Tracheal epithelial cell (primary cell): Measurements from ENCODE around the gene TMEM214. TPM values are rescaled to one million over a fixed set of nuclear protein-coding genes. Genes with fewer than 3 reads are reported as not detected.

Experiments used
- total RNA-seq: library from RNA; depleted of rRNA; stranded (reverse); fragments of >200 nt; gene quantifications from 2 replicates; pipeline ENCODE4 v1.2.1, GENCODE V29; 2014

TMEM214 gene, protein sequence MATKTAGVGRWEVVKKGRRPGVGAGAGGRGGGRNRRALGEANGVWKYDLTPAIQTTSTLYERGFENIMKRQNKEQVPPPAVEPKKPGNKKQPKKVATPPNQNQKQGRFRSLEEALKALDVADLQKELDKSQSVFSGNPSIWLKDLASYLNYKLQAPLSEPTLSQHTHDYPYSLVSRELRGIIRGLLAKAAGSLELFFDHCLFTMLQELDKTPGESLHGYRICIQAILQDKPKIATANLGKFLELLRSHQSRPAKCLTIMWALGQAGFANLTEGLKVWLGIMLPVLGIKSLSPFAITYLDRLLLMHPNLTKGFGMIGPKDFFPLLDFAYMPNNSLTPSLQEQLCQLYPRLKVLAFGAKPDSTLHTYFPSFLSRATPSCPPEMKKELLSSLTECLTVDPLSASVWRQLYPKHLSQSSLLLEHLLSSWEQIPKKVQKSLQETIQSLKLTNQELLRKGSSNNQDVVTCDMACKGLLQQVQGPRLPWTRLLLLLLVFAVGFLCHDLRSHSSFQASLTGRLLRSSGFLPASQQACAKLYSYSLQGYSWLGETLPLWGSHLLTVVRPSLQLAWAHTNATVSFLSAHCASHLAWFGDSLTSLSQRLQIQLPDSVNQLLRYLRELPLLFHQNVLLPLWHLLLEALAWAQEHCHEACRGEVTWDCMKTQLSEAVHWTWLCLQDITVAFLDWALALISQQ
- 7.9 and 15.4 TPM in 2 replicates for total RNA-seq

DNA sequence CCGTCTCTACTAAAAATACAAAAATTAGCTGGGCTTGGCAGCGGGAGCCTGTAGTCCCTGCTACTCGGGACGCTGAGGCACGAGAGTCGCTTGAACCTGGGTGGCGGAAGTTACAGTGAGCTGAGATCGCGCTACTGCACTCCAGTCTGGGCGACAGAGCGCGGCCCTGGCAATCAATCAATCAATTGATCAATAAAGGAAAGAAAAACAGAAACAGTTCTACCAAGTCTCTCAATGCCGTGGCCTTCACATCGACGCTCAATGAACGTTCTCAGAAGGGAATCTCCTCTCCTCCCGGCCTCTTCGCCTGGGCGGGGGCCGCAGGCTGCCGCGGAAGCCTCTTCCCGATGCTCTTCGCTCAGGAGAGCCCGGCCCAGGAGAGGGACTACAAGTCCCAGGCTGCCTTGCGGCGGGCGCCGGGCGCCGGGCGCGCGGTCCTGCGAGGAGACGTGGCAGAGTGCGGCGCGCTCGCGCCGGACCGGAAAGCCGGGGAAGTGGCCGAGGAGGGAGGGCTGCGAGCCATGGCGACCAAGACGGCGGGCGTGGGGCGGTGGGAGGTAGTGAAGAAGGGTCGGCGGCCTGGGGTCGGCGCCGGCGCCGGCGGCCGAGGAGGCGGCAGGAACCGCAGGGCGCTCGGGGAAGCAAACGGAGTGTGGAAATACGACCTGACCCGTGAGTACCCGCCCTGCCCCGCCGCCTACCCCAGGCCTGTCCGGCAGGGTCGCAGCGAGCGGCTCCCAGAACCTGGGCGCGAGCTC is at the start of gene TMEM214:
Gene TMEM214 (plus strand): TSS at position 471 of the 758 bp plus-strand sequence. CDS start 51 bp downstream, at position 522.

DNA sequence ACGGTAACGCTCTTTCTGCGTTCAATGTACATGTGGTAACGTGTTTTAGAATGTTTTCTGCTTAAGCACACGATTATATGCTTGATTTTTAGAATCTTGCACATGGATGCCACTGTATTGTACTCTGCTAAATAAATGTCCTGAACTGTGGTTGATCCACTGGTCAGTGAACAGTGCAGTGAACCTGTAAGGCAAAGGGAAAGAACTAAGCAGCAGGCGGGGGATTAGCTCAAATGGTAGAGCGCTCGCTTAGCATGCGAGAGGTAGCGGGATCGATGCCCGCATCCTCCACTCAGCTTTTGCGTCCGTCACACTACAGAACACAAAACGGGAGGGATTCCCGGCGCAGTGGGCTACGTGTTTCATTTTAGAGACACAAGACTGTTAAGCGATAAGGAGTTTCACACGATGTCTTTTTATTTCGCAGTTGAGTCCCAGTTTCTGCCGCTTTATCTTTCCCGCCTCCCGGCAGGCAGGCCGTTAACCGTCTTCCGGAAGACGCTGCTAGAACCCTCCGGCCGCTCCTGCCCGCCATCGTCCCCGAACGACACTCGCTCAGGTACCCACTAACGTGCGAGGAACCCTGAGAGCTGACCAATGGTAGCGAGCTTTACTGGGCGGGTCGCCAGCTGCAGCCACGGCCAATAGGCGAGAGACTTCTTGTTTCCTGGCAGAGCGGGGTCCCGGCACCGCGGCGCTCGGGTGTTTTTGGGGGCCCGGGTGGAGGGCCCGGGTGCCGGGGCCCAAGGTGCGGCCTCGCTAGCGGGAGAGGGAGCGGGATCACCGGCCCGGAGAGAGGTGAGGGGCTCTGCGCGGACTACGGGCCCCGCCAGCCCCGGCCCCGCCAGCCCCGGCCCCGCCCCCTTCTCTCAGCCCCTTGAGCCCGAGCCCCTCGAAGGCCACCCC is 18.5 kb downstream of the TMEM214 start, which contains the start of gene AGBL5:
Gene AGBL5 (plus strand): TSS at position 673 of the 906 bp plus-strand sequence. CDS start 1,291 bp downstream, outside the sequence.

DNA sequence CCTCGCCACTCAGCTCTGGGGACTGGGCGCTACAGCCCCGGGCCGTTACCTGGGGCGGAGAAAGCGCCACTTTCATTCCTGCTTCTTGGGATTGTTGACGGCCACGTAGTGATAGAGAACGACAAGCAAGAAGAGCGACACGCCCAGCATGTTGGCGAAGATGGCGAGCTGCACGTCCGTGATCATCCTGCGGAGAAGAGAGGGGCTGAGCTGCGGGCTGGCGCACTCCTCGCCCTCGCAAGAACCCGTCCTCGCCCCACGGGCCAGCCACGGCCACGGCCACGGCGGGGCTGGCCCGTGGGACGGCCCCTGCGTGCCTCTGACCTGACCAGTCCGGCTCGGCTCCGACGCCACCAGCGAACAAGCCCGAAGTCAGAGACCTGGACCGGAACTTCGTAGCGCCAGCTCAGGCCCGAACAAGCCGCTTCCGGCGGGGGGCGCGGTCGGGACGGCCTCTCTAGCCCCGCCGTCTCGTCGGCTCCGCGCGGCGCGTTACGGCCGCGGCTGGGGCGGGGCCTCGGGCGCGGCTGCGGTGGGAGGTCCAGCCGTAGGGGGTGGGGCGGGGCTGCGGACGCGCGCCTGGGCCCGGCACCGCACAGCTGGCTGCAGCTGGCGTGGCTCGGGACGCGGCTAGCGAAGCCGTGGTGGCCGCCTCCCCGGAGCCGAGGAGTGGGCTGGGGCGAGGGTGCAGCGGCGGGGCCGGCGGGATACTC is 38.7 kb downstream of the TMEM214 start, which contains the start of gene OST4:
Gene OST4 (minus strand): TSS at position 378 of the 713 bp plus-strand sequence.

DNA sequence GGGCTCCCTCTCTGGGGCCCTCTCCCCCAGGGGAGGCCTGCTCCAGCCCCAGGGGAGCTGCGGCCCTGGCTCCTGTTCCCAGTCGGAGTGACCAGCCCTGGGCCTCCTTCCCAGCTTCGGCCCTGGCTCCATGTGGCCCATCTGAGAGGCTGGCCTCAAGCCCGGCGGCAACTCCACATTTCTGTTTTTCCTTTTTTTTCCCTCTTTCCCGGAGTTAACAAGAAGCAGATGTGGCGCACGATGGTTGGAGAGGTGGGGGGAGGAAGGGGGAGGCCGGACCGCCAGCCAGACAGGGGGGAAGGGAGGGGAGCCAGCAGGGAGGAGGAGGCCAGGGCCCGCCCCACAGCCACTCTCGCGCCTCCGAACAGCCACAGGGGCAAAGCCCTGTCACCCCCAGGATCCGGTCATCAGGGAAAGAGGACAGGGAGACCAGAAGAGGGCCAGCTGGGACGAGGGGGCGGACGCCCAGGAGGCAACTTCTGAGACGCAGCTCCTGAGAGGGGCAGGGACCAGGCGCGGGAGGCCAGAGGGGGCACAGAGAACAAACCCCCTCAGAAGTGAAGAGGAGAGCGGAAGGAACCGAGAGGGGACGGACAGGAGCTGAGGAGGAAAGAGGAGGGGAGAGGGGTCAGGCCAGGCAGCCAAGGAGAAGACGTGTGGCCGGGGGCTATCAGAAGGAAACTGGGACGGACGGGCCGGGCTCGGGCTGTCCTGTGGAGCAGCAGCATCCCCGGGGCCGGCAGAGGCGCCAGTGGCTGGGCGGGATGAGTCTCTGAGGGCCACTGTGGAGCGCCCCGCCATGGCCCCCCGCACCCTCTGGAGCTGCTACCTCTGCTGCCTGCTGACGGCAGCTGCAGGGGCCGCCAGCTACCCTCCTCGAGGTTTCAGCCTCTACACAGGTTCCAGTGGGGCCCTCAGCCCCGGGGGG is 45.8 kb downstream of the TMEM214 start, which contains the start of gene EMILIN1:
Gene EMILIN1 (plus strand): TSS at position 349 of the 928 bp plus-strand sequence. CDS start 451 bp downstream, at position 800.

DNA sequence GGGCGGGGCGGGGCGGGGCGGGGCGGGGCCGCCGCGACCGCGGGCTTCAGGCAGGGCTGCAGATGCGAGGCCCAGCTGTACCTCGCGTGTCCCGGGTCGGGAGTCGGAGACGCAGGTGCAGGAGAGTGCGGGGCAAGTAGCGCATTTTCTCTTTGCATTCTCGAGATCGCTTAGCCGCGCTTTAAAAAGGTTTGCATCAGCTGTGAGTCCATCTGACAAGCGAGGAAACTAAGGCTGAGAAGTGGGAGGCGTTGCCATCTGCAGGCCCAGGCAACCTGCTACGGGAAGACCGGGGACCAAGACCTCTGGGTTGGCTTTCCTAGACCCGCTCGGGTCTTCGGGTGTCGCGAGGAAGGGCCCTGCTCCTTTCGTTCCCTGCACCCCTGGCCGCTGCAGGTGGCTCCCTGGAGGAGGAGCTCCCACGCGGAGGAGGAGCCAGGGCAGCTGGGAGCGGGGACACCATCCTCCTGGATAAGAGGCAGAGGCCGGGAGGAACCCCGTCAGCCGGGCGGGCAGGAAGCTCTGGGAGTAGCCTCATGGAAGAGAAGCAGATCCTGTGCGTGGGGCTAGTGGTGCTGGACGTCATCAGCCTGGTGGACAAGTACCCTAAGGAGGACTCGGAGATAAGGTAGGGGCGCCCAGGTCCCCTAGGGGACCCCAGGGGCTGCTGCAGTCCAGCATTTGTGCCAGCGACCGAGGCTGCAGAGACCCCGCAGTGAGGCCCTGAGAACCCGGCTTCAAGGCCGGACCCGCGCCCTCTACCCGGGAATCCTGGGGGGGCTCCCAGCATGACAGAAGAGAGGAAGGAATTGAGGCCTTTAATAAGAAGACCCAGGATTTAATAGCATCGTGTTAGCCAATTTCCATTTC is 54.2 kb downstream of the TMEM214 start, which contains the start of gene KHK:
Gene KHK (plus strand): TSS at position 49 of the 870 bp plus-strand sequence. CDS start 488 bp downstream, at position 537.

Other genes starting within 250 kb of the TMEM214 start
- 4.8 TPM in 1 of 2 replicates, not detected in the other for gene CENPA, start 246.9 kb upstream of the TMEM214 start, total RNA-seq
- not detected in 2 replicates for gene DPYSL5, start 184.8 kb upstream of the TMEM214 start, total RNA-seq
- 1.7 and 2.4 TPM in 2 replicates for gene MAPRE3, start 62.3 kb upstream of the TMEM214 start, total RNA-seq
- gene AGBL5, start 18.7 kb downstream of the TMEM214 start, total RNA-seq, result 13.6 and 18.6 TPM in 2 replicates
- 308 and 345 TPM in 2 replicates for gene OST4, start 38.7 kb downstream of the TMEM214 start, total RNA-seq
- gene EMILIN1, start 45.6 kb downstream of the TMEM214 start, total RNA-seq, result 0.21 and 0.24 TPM in 2 replicates
- 0.85 and 1.7 TPM in 2 replicates for gene KHK, start 53.8 kb downstream of the TMEM214 start, total RNA-seq
- gene CGREF1, start 86.2 kb downstream of the TMEM214 start, total RNA-seq, result 8.7 TPM in 1 of 2 replicates, not detected in the other
- not detected in 2 replicates for gene ABHD1, start 90.8 kb downstream of the TMEM214 start, total RNA-seq
- 35.0 and 43.6 TPM in 2 replicates for gene PREB, start 101.7 kb downstream of the TMEM214 start, total RNA-seq
- not detected in 2 replicates for gene PRR30, start 106.4 kb downstream of the TMEM214 start, total RNA-seq
- not detected in 2 replicates for gene TCF23, start 116.0 kb downstream of the TMEM214 start, total RNA-seq
- gene ATRAID, start 179.1 kb downstream of the TMEM214 start, total RNA-seq, result 267 and 280 TPM in 2 replicates
- gene SLC5A6, start 179.3 kb downstream of the TMEM214 start, total RNA-seq, result 26.9 and 34.7 TPM in 2 replicates
- gene CAD, start 184.4 kb downstream of the TMEM214 start, total RNA-seq, result 30.3 and 36.4 TPM in 2 replicates
- gene SLC30A3, start 230.1 kb downstream of the TMEM214 start, total RNA-seq, result not detected in 2 replicates
- not detected in 2 replicates for gene DNAJC5G, start 242.5 kb downstream of the TMEM214 start, total RNA-seq
- gene TRIM54, start 249.5 kb downstream of the TMEM214 start, total RNA-seq, result 0.24 and 0.43 TPM in 2 replicates